ENCODE results near the gene AGBL1. TPM values are rescaled to one million over a fixed set of nuclear protein-coding genes. Genes with fewer than 3 reads are reported as not detected.
"Not testable (repeated sequence)": the region's sequence is repeated elsewhere in the genome, so short reads cannot be mapped to it uniquely, and the experiment has no call there.

Gene AGBL1
- polyA plus RNA-seq, 4 donors, result 0.06 to 0.15 (median 0.10) TPM

GRCh38 chr15:86488046-86488445 lies 408.4 kb downstream of the AGBL1 start:
- DNase-seq (ENCODE audit: low read depth in 4 of 4, low spot score in 3 of 4), result no peak

GRCh38 chr15:86489981-86490380 lies 410.3 kb downstream of the AGBL1 start:
- DNase-seq (ENCODE audit: low read depth in 4 of 4, low spot score in 3 of 4), result no peak

- DNase-seq (ENCODE audit: low read depth in 4 of 4, low spot score in 3 of 4), result no peak
Observed at GRCh38 chr15:86491118-86491517, 411.4 kb downstream of the AGBL1 start.

GRCh38 chr15:86493884-86494283 lies 414.2 kb downstream of the AGBL1 start:
- no peak for DNase-seq (ENCODE audit: low read depth in 4 of 4, low spot score in 3 of 4)

GRCh38 chr15:86494475-86494874 lies 414.8 kb downstream of the AGBL1 start:
- DNase-seq (ENCODE audit: low read depth in 4 of 4, low spot score in 3 of 4), result no peak

GRCh38 chr15:86502301-86502700 lies 422.6 kb downstream of the AGBL1 start:
- DNase-seq (ENCODE audit: low read depth in 4 of 4, low spot score in 3 of 4), result no peak

GRCh38 chr15:86505951-86506350 lies 426.3 kb downstream of the AGBL1 start:
- no peak for DNase-seq (ENCODE audit: low read depth in 4 of 4, low spot score in 3 of 4)

GRCh38 chr15:86506401-86506800 lies 426.7 kb downstream of the AGBL1 start:
- no peak for DNase-seq (ENCODE audit: low read depth in 4 of 4, low spot score in 3 of 4)

- DNase-seq (ENCODE audit: low read depth in 4 of 4, low spot score in 3 of 4), result no peak
Observed at GRCh38 chr15:86515625-86516024, 436.0 kb downstream of the AGBL1 start.

- no peak for DNase-seq (ENCODE audit: low read depth in 4 of 4, low spot score in 3 of 4)
Observed at GRCh38 chr15:86522721-86523120, 443.1 kb downstream of the AGBL1 start.

- DNase-seq (ENCODE audit: low read depth in 4 of 4, low spot score in 3 of 4), result no peak
Observed at GRCh38 chr15:86526938-86527690, 447.4 kb downstream of the AGBL1 start.

- not testable (repeated sequence) for DNase-seq (ENCODE audit: low read depth in 4 of 4, low spot score in 3 of 4)
Observed at GRCh38 chr15:86528094-86528493, 448.4 kb downstream of the AGBL1 start.

- DNase-seq (ENCODE audit: low read depth in 4 of 4, low spot score in 3 of 4), result no peak
Observed at GRCh38 chr15:86538141-86538540, 458.5 kb downstream of the AGBL1 start.

- no peak for DNase-seq (ENCODE audit: low read depth in 4 of 4, low spot score in 3 of 4)
Observed at GRCh38 chr15:86540840-86541467, 461.3 kb downstream of the AGBL1 start.

GRCh38 chr15:86541540-86541939 lies 461.9 kb downstream of the AGBL1 start:
- DNase-seq (ENCODE audit: low read depth in 4 of 4, low spot score in 3 of 4), result no peak

- no peak for DNase-seq (ENCODE audit: low read depth in 4 of 4, low spot score in 3 of 4)
Observed at GRCh38 chr15:86550075-86550474, 470.4 kb downstream of the AGBL1 start.

- DNase-seq (ENCODE audit: low read depth in 4 of 4, low spot score in 3 of 4), result no peak
Observed at GRCh38 chr15:86553108-86553507, 473.4 kb downstream of the AGBL1 start.

- peak in 3 of 4 donors; percentile 25 to 36 (median 27) for DNase-seq (ENCODE audit: low read depth in 4 of 4, low spot score in 3 of 4)
Observed at GRCh38 chr15:86555098-86555497, 475.4 kb downstream of the AGBL1 start.

- no peak for DNase-seq (ENCODE audit: low read depth in 4 of 4, low spot score in 3 of 4)
Observed at GRCh38 chr15:86555939-86556338, 476.3 kb downstream of the AGBL1 start.

GRCh38 chr15:86556396-86557017 lies 476.8 kb downstream of the AGBL1 start:
- no peak for DNase-seq (ENCODE audit: low read depth in 4 of 4, low spot score in 3 of 4)

GRCh38 chr15:86557018-86557550 lies 477.4 kb downstream of the AGBL1 start:
- DNase-seq (ENCODE audit: low read depth in 4 of 4, low spot score in 3 of 4), result no peak

- no peak for DNase-seq (ENCODE audit: low read depth in 4 of 4, low spot score in 3 of 4)
Observed at GRCh38 chr15:86558252-86558651, 478.6 kb downstream of the AGBL1 start.
